Measurements from ENCODE around the gene LIME1. TPM values are rescaled to one million over a fixed set of nuclear protein-coding genes. Genes with fewer than 3 reads are reported as not detected.

Gene LIME1
- total and polyA plus RNA-seq, 2 donors (not counting 1 experiment from before 2014, with no cell fraction given), result 0.68 to 3.5 TPM

- Histone ChIP-seq H3K9ac (ENCODE audit: insufficient read depth, low read length) (no peak overlapping the region), H3K36me3 (ENCODE audit: control insufficient read depth, insufficient read depth, low read length) (peaks cover 17% of the 10 kb centered on the region), H3K4me3 (replicated peaks in 1 of 4; ENCODE audit: control extremely low read depth in 1 of 4, insufficient read depth in 1 of 4, low read depth in 3 of 4, low read length in 4 of 4) (no peak overlapping the region), H3K27me3 (ENCODE audit: control insufficient read depth, insufficient read depth, low read length) (no peaks in the 10 kb centered on the region), H2AFZ (ENCODE audit: low read length) (no peak overlapping the region), H3K27ac (ENCODE audit: insufficient read depth, low read length) (no peak overlapping the region), H3K9me3 (ENCODE audit: control insufficient read depth, insufficient read depth, low read depth, low read length) (no peaks in the 10 kb centered on the region), H3K4me1 (ENCODE audit: control insufficient read depth, extremely low read depth, insufficient read depth, low read length) (peaks cover 4% of the 10 kb centered on the region), H4K20me1 (ENCODE audit: control insufficient read depth, extremely low read depth, insufficient read depth, low read length) (no peaks in the 10 kb centered on the region), H3K79me2 (ENCODE audit: control insufficient read depth, insufficient read depth, low read length) (peaks cover 4% of the 10 kb centered on the region), H3K4me2 (ENCODE audit: extremely low read depth, insufficient read depth, low read length) (no peak overlapping the region)
- TF ChIP-seq CTCF (conservative IDR thresholded peaks at IDR 0.05 in 1 of 2, IDR thresholded peaks at IDR 0.05 in 1 of 2; ENCODE audit: low read depth in 1 of 2, low read length in 2 of 2), result no peak
- no peak for TF ChIP-seq EZH2 (IDR thresholded peaks at IDR 0.05; ENCODE audit: low read length, missing control alignments)
- DNase-seq (ENCODE audit: low read depth in 2 of 2), result no peak
These were observed 9.7 kb downstream of the LIME1 start for GRCh38 chr20:63745961-63746731.

GRCh38 chr20:63746751-63747315 is 10.4 kb downstream of the LIME1 start:
- no peak overlapping the region for H3K9ac ChIP-seq (ENCODE audit: insufficient read depth, low read length)
- H3K4me1 ChIP-seq (ENCODE audit: control insufficient read depth, extremely low read depth, insufficient read depth, low read length), result no peaks in the 10 kb centered on the region
- H3K4me2 ChIP-seq (ENCODE audit: extremely low read depth, insufficient read depth, low read length), result no peak overlapping the region
- no peak overlapping the region for H3K4me3 ChIP-seq (replicated peaks in 1 of 4; ENCODE audit: control extremely low read depth in 1 of 4, insufficient read depth in 1 of 4, low read depth in 3 of 4, low read length in 4 of 4)
- H3K79me2 ChIP-seq (ENCODE audit: control insufficient read depth, insufficient read depth, low read length), result no peaks in the 10 kb centered on the region
- no peak for DNase-seq (ENCODE audit: low read depth in 2 of 2)
- no peaks in the 10 kb centered on the region for H3K27me3 ChIP-seq (ENCODE audit: control insufficient read depth, insufficient read depth, low read length)
- TF ChIP-seq CTCF (conservative IDR thresholded peaks at IDR 0.05 in 1 of 2, IDR thresholded peaks at IDR 0.05 in 1 of 2; ENCODE audit: low read depth in 1 of 2, low read length in 2 of 2), result no peak
- TF ChIP-seq EZH2 (IDR thresholded peaks at IDR 0.05; ENCODE audit: low read length, missing control alignments), result no peak
- H3K27ac ChIP-seq (ENCODE audit: insufficient read depth, low read length), result no peak overlapping the region
- H3K9me3 ChIP-seq (ENCODE audit: control insufficient read depth, insufficient read depth, low read depth, low read length), result no peaks in the 10 kb centered on the region
- no peaks in the 10 kb centered on the region for H4K20me1 ChIP-seq (ENCODE audit: control insufficient read depth, extremely low read depth, insufficient read depth, low read length)
- peaks cover 13% of the 10 kb centered on the region for H3K36me3 ChIP-seq (ENCODE audit: control insufficient read depth, insufficient read depth, low read length)
- H2AFZ ChIP-seq (ENCODE audit: low read length), result no peak overlapping the region

- no peak overlapping the region for H3K27ac ChIP-seq (ENCODE audit: insufficient read depth, low read length)
- no peaks in the 10 kb centered on the region for H4K20me1 ChIP-seq (ENCODE audit: control insufficient read depth, extremely low read depth, insufficient read depth, low read length)
- TF ChIP-seq CTCF (conservative IDR thresholded peaks at IDR 0.05 in 1 of 2, IDR thresholded peaks at IDR 0.05 in 1 of 2; ENCODE audit: low read depth in 1 of 2, low read length in 2 of 2) (no peak), EZH2 (IDR thresholded peaks at IDR 0.05; ENCODE audit: low read length, missing control alignments) (no peak)
- peaks cover 5% of the 10 kb centered on the region for H3K36me3 ChIP-seq (ENCODE audit: control insufficient read depth, insufficient read depth, low read length)
- no peaks in the 10 kb centered on the region for H3K79me2 ChIP-seq (ENCODE audit: control insufficient read depth, insufficient read depth, low read length)
- no peak for DNase-seq (ENCODE audit: low read depth in 2 of 2)
- no peaks in the 10 kb centered on the region for H3K27me3 ChIP-seq (ENCODE audit: control insufficient read depth, insufficient read depth, low read length)
- no peaks in the 10 kb centered on the region for H3K4me1 ChIP-seq (ENCODE audit: control insufficient read depth, extremely low read depth, insufficient read depth, low read length)
- no peak overlapping the region for H3K9ac ChIP-seq (ENCODE audit: insufficient read depth, low read length)
- H3K9me3 ChIP-seq (ENCODE audit: control insufficient read depth, insufficient read depth, low read depth, low read length), result no peaks in the 10 kb centered on the region
- H3K4me2 ChIP-seq (ENCODE audit: extremely low read depth, insufficient read depth, low read length), result no peak overlapping the region
- H2AFZ ChIP-seq (ENCODE audit: low read length), result no peak overlapping the region
- H3K4me3 ChIP-seq (replicated peaks in 1 of 4; ENCODE audit: control extremely low read depth in 1 of 4, insufficient read depth in 1 of 4, low read depth in 3 of 4, low read length in 4 of 4), result no peak overlapping the region
These were observed 11.2 kb downstream of the LIME1 start for GRCh38 chr20:63747622-63748069.

Data from fibroblast of lung (primary cell).